SU-DHL-6 (cell line): ENCODE measurements around the gene MEF2A.

Experiments
- H2AFZ ChIP-seq: fragments of 200-600 bp; sonication (generic); 2 replicates; pipeline ENCODE4 v1.6.1; 2014; ENCODE audit warnings: low read depth, mild to moderate bottlenecking, moderate library complexity, mixed read lengths, antibody characterized with exemption, low read length; ENCODE audit not compliant: severe bottlenecking
- H3F3A ChIP-seq: fragments of 200-600 bp; shearing (Covaris generic); 2 replicates; pipeline ENCODE4 v1.6.0; 2016; ENCODE audit warnings: antibody characterized with exemption, mild to moderate bottlenecking; ENCODE audit not compliant: insufficient read depth
- H3K27ac ChIP-seq: fragments of 200-600 bp; sonication (generic); 2 replicates; pipeline ENCODE4 v1.5.1; 2016; ENCODE audit warnings: low read depth, mild to moderate bottlenecking, low read length, moderate library complexity, mixed read lengths
- H3K27me3 ChIP-seq: fragments of 200-600 bp; sonication (generic), shearing (Covaris generic); 2 replicates; pipeline ENCODE4 v1.6.0; 2014; ENCODE audit warnings: mild to moderate bottlenecking, low read length
- H3K36me3 ChIP-seq: fragments of 200-600 bp; sonication (generic); 2 replicates; pipeline ENCODE4 v1.6.1; 2014; ENCODE audit warnings: mild to moderate bottlenecking, low read length, mixed read lengths
- H3K4me2 ChIP-seq: fragments of 300-600, 200-600 bp; shearing (Covaris generic), sonication (generic); 2 replicates; pipeline ENCODE4 v1.6.0; 2014; ENCODE audit warnings: low read length, low read depth, mild to moderate bottlenecking; ENCODE audit not compliant: poor library complexity, severe bottlenecking
- H3K4me3 ChIP-seq: fragments of 200-600 bp; sonication (generic); 2 replicates; pipeline ENCODE4 v1.5.1; 2014; ENCODE audit warnings: antibody characterized with exemption, low read length, mild to moderate bottlenecking, mixed read lengths; ENCODE audit not compliant: insufficient read depth, poor library complexity, severe bottlenecking
- H3K79me2 ChIP-seq: fragments of 200-600 bp; sonication (generic); 2 replicates; pipeline ENCODE4 v1.6.1; 2014; ENCODE audit warnings: mild to moderate bottlenecking, low read length, moderate library complexity; ENCODE audit not compliant: insufficient read depth
- H3K9ac ChIP-seq: fragments of 200-600 bp; sonication (generic); 2 replicates; pipeline ENCODE4 v1.7.0; 2014; ENCODE audit warnings: mild to moderate bottlenecking, low read length
- H3K9me2 ChIP-seq: fragments of 200-600 bp; sonication (generic); replicated peaks from 2 replicates; pipeline ENCODE4 v1.6.1; 2014; ENCODE audit warnings: low read length; ENCODE audit not compliant: insufficient read depth
- H3K9me3 ChIP-seq: fragments of 200-600 bp; sonication (generic); 2 replicates; pipeline ENCODE4 v1.6.1; 2014; ENCODE audit warnings: low read length, mixed read lengths; ENCODE audit not compliant: insufficient read depth
- H4K20me1 ChIP-seq: fragments of 200-600 bp; sonication (generic); 2 replicates; pipeline ENCODE4 v1.6.1; 2014; ENCODE audit warnings: low read depth, mild to moderate bottlenecking, antibody characterized with exemption, low read length, moderate library complexity, mixed read lengths
- EZH2phosphoT487 ChIP-seq: fragments of 200-600 bp; sonication (generic), shearing (Covaris generic); conservative IDR thresholded peaks from 2 replicates; pipeline ENCODE4 v1.6.1; 2018; ENCODE audit warnings: mild to moderate bottlenecking, antibody characterized with exemption, low read length, moderate library complexity, mixed read lengths
- TF ChIP-seq, protein P1 (sequence below): fragments of 200-600 bp; sonication (generic); IDR thresholded peaks from one replicate; pipeline ENCODE4 v1.5.1; 2017; ENCODE audit warnings: antibody characterized with exemption, mild to moderate bottlenecking, low read length, moderate library complexity; ENCODE audit not compliant: insufficient read depth, poor library complexity, severe bottlenecking

MEF2A gene

DNA sequence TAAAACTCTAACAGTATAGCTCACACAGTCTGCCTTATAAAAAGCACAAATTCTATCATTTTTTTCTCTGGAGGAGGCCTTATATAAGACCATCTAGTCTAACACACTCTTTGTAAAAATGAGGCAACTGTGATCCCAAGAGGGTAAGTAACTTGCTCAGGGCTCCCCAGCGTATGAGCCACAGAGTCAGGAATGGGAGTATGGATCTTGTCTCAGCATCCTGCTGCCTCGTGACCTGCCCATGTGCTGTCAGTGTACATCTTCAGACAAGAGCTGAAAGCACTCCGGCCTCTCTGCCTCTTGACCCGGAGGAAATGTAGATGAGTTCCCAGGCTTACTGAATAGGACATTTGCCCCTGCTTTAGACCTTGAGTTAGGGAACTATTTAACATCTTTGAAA, 28.4 kb upstream of the MEF2A start:
- Histone ChIP-seq H3K36me3 (no peaks in the 10 kb centered on the region), H3K79me2 (no peaks in the 10 kb centered on the region), H4K20me1 (no peaks in the 10 kb centered on the region), H3K4me3 (no peak overlapping the region), H3K9ac (no peak overlapping the region), H3K27me3 (no peaks in the 10 kb centered on the region), H3K27ac (no peak overlapping the region), H3F3A (no peaks in the 10 kb centered on the region), H3K9me2 (no peaks in the 10 kb centered on the region), H3K9me3 (no peaks in the 10 kb centered on the region), H3K4me2 (no peak overlapping the region), H2AFZ (no peak overlapping the region)
- TF ChIP-seq, protein P1, sequence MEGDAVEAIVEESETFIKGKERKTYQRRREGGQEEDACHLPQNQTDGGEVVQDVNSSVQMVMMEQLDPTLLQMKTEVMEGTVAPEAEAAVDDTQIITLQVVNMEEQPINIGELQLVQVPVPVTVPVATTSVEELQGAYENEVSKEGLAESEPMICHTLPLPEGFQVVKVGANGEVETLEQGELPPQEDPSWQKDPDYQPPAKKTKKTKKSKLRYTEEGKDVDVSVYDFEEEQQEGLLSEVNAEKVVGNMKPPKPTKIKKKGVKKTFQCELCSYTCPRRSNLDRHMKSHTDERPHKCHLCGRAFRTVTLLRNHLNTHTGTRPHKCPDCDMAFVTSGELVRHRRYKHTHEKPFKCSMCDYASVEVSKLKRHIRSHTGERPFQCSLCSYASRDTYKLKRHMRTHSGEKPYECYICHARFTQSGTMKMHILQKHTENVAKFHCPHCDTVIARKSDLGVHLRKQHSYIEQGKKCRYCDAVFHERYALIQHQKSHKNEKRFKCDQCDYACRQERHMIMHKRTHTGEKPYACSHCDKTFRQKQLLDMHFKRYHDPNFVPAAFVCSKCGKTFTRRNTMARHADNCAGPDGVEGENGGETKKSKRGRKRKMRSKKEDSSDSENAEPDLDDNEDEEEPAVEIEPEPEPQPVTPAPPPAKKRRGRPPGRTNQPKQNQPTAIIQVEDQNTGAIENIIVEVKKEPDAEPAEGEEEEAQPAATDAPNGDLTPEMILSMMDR: no peak
- no peak for TF ChIP-seq EZH2phosphoT487

DNA sequence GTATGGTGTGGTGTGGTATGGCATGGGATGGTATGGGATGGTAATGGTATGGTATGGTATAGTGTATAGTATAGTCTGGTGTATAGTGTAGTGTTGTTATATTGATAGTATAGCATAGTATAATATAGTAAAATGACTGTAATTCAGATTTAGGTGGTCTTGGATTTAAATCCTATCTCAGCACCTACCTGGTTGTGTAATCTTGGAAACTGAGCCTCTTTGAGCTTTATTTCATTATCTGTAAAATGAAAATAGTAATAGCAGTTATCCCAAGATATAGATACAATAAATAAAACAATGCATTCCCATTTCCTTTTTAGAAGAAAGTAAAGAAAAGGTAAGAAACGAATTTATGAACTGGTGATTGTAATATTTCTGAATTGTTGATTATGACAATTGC, 27.5 kb upstream of the MEF2A start:
- no peaks in the 10 kb centered on the region for H3K9me3 ChIP-seq
- no peaks in the 10 kb centered on the region for H4K20me1 ChIP-seq
- no peak overlapping the region for H3K4me3 ChIP-seq
- no peaks in the 10 kb centered on the region for H3K27me3 ChIP-seq
- no peaks in the 10 kb centered on the region for H3K79me2 ChIP-seq
- H3F3A ChIP-seq: no peaks in the 10 kb centered on the region
- no peak overlapping the region for H2AFZ ChIP-seq
- H3K4me2 ChIP-seq: no peak overlapping the region
- no peak for TF ChIP-seq EZH2phosphoT487
- TF ChIP-seq, protein P1: no peak
- H3K9me2 ChIP-seq: no peaks in the 10 kb centered on the region
- H3K27ac ChIP-seq: no peak overlapping the region
- H3K36me3 ChIP-seq: no peaks in the 10 kb centered on the region
- no peak overlapping the region for H3K9ac ChIP-seq

DNA sequence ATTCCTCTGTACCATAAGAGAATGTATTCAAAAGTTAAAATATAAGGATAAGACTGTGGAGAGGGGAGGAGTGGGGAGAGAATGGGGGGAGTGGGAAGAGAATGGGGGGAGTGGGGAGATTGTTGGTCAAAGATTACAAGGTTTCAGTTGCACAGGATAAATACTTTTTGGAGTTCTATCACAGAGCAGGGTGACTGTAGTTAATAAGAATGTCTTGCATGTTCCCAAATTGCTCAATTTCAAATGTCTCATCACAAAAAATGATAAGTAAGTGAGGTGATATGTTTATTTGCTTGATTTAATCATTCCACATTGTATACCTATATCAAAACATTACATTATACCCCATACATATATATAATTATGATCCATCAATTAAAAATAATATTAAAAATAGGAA, 23.0 kb upstream of the MEF2A start:
- no peaks in the 10 kb centered on the region for H3K79me2 ChIP-seq
- H4K20me1 ChIP-seq: no peaks in the 10 kb centered on the region
- H3K9me3 ChIP-seq: no peaks in the 10 kb centered on the region
- H3K4me2 ChIP-seq: no peak overlapping the region
- no peaks in the 10 kb centered on the region for H3K27me3 ChIP-seq
- no peak overlapping the region for H3K27ac ChIP-seq
- H3K9me2 ChIP-seq: no peaks in the 10 kb centered on the region
- H3F3A ChIP-seq: no peaks in the 10 kb centered on the region
- TF ChIP-seq EZH2phosphoT487: no peak
- TF ChIP-seq, protein P1: no peak
- H3K4me3 ChIP-seq: no peak overlapping the region
- H2AFZ ChIP-seq: no peak overlapping the region
- no peak overlapping the region for H3K9ac ChIP-seq
- H3K36me3 ChIP-seq: no peaks in the 10 kb centered on the region
